H1 (cell line): ENCODE data around the gene HS3ST3B1. TPM values are rescaled to one million over a fixed set of nuclear protein-coding genes. Genes with fewer than 3 reads are reported as not detected.

Experiments used
- CTCF ChIA-PET: fragments of 300-600 bp; sonication (Branson Sonifier 250); formaldehyde crosslinking; loops from one replicate; lab custom pipeline; 2021; ENCODE audit not compliant: partially characterized antibody; lab: Charles Lee
- POLR2A ChIA-PET: fragments of 300-600 bp; sonication (Branson Sonifier 250); formaldehyde crosslinking; loops from one replicate; lab custom pipeline; 2021; ENCODE audit warnings: inconsistent platforms; ENCODE audit not compliant: partially characterized antibody; lab: Charles Lee
- DNase-seq, 2 experiments: peaks; one replicate each; pipeline versions ENCODE4 v3.0.0 to v3.0.0-alpha.2; 2010 to 2022; ENCODE audit warnings: low spot score in 2 of 2, low read depth in 1 of 2, mixed read lengths in 1 of 2
- FAIRE-seq: peaks from 2 replicates; lab custom pipeline; 2011; peaks lifted over from hg19 to GRCh38; lab: Jason Lieb, UNC
- H2AFZ ChIP-seq: 2 replicates; pipeline ENCODE4 v1.8.1; 2012; ENCODE audit warnings: low read length, inconsistent platforms
- H2AK5ac ChIP-seq: 2 replicates; pipeline ENCODE4 v1.6.1; 2013; ENCODE audit warnings: low read depth, low read length
- H2BK120ac ChIP-seq: replicated peaks from 2 replicates; pipeline ENCODE3; 2013; ENCODE audit warnings: low read depth, low read length, inconsistent platforms
- H2BK12ac ChIP-seq: 2 replicates; pipeline ENCODE4 v1.6.1; 2013; ENCODE audit warnings: low read depth, low read length
- H2BK15ac ChIP-seq: 2 replicates; pipeline ENCODE4 v1.6.1; 2013; ENCODE audit warnings: low read length
- H2BK20ac ChIP-seq: 2 replicates; pipeline ENCODE4 v1.6.1; 2013; ENCODE audit warnings: low read length
- H2BK5ac ChIP-seq: 2 replicates; pipeline ENCODE4 v1.6.1; 2013; ENCODE audit warnings: low read depth, low read length
- H3K14ac ChIP-seq: 2 replicates; pipeline ENCODE4 v1.6.1; 2013; ENCODE audit warnings: inconsistent platforms; ENCODE audit not compliant: insufficient read length
- H3K18ac ChIP-seq: 2 replicates; pipeline ENCODE4 v1.6.1; 2013; ENCODE audit warnings: low read length; ENCODE audit errors: extremely low read depth
- H3K23ac ChIP-seq: 2 replicates; pipeline ENCODE4 v1.6.1; 2013; ENCODE audit warnings: inconsistent platforms; ENCODE audit not compliant: insufficient read length
- H3K23me2 ChIP-seq: 2 replicates; pipeline ENCODE4 v1.6.1; 2013; ENCODE audit warnings: low read depth, low read length
- H3K27ac ChIP-seq: 2 replicates; pipeline ENCODE4 v1.6.1; 2011; ENCODE audit warnings: low read depth, low read length, inconsistent platforms
- H3K27me3 ChIP-seq, 4 experiments: replicated peaks in 1 of 4; 1 replicate in 1 of 4; 2 replicates in 3 of 4; pipeline versions ENCODE4 v1.6.1 to v1.8.1; 2011 to 2013; ENCODE audit warnings: low read length in 3 of 4, mild to moderate bottlenecking in 3 of 4, inconsistent platforms in 2 of 4, mixed read lengths in 2 of 4, moderate library complexity in 1 of 4; ENCODE audit not compliant: control insufficient read depth in 3 of 4, insufficient read depth in 3 of 4; ENCODE audit errors: extremely low read depth in 1 of 4
- H3K36me3 ChIP-seq, 4 experiments: 2 replicates each; pipeline versions ENCODE4 v1.6.1 to v1.8.1; 2011 to 2013; ENCODE audit warnings: mild to moderate bottlenecking in 4 of 4, low read length in 3 of 4, moderate library complexity in 2 of 4, control low read depth in 1 of 4, inconsistent platforms in 1 of 4; ENCODE audit not compliant: insufficient read depth in 4 of 4, control insufficient read depth in 2 of 4
- H3K4ac ChIP-seq: replicated peaks from 2 replicates; pipeline ENCODE3; 2013; ENCODE audit warnings: low read length, low read depth, mixed read lengths, inconsistent platforms; ENCODE audit not compliant: insufficient read length
- H3K4me1 ChIP-seq, 4 experiments: replicated peaks in 1 of 4; 1 replicate in 1 of 4; 2 replicates in 3 of 4; pipeline versions ENCODE4 v1.6.1 to v1.8.1; 2011 to 2013; ENCODE audit warnings: low read length in 3 of 4, inconsistent platforms in 2 of 4, mixed read lengths in 1 of 4; ENCODE audit not compliant: insufficient read depth in 4 of 4, control insufficient read depth in 3 of 4
- H3K4me2 ChIP-seq, 2 experiments: 2 replicates each; pipeline versions ENCODE4 v1.6.1 to v1.8.1; 2011 to 2013; ENCODE audit warnings: low read depth in 2 of 2, low read length in 2 of 2, control low read depth in 1 of 2, inconsistent platforms in 1 of 2, mild to moderate bottlenecking in 1 of 2; ENCODE audit not compliant: insufficient read depth in 1 of 2
- H3K4me3 ChIP-seq, 4 experiments: fragments of 200-600, 300-600 bp in 1 of 4; sonication (generic), shearing (Covaris generic), sonication (Bioruptor Twin) in 1 of 4; 2 replicates each; pipeline versions ENCODE4 v1.5.1 to v1.8.1; 2011 to 2016; ENCODE audit warnings: low read length in 4 of 4, low read depth in 3 of 4, control low read depth in 2 of 4, inconsistent platforms in 2 of 4, mild to moderate bottlenecking in 2 of 4, mixed read lengths in 1 of 4, moderate library complexity in 1 of 4; ENCODE audit not compliant: insufficient read depth in 2 of 4; ENCODE audit errors: extremely low read depth in 1 of 4
- H3K56ac ChIP-seq: replicated peaks from 2 replicates; pipeline ENCODE3; 2013; ENCODE audit warnings: low read depth, mild to moderate bottlenecking, mixed read lengths, low read length, inconsistent platforms; ENCODE audit not compliant: insufficient read length
- H3K79me1 ChIP-seq: 2 replicates; pipeline ENCODE4 v1.6.1; 2013; ENCODE audit warnings: low read depth, low read length, control low read depth
- H3K79me2 ChIP-seq, 2 experiments: 2 replicates each; pipeline versions ENCODE4 v1.6.1 to v1.8.1; 2012 to 2013; ENCODE audit warnings: low read length in 2 of 2, mild to moderate bottlenecking in 2 of 2, inconsistent platforms in 1 of 2; ENCODE audit not compliant: insufficient read depth in 2 of 2, control insufficient read depth in 1 of 2
- H3K9ac ChIP-seq, 4 experiments: replicated peaks in 1 of 4; 1 replicate in 1 of 4; 2 replicates in 3 of 4; pipeline versions ENCODE4 v1.6.1 to v1.8.1; 2011 to 2013; ENCODE audit warnings: low read depth in 3 of 4, low read length in 3 of 4, control low read depth in 2 of 4, mild to moderate bottlenecking in 2 of 4, moderate library complexity in 2 of 4, inconsistent platforms in 1 of 4; ENCODE audit errors: extremely low read depth in 1 of 4
- H3K9me3 ChIP-seq, 2 experiments: 2 replicates each; pipeline versions ENCODE4 v1.6.1 to v1.8.1; 2012 to 2013; ENCODE audit warnings: mild to moderate bottlenecking in 2 of 2, moderate library complexity in 2 of 2, control low read depth in 1 of 2, inconsistent platforms in 1 of 2, low read depth in 1 of 2, low read length in 1 of 2, mixed read lengths in 1 of 2; ENCODE audit not compliant: insufficient read depth in 2 of 2
- H4K20me1 ChIP-seq, 2 experiments: replicated peaks in 1 of 2; 2 replicates each; pipeline versions ENCODE3 to v1.8.1; 2011 to 2013; ENCODE audit warnings: inconsistent platforms in 2 of 2, low read length in 2 of 2, mild to moderate bottlenecking in 1 of 2; ENCODE audit not compliant: insufficient read depth in 2 of 2, control insufficient read depth in 1 of 2
- H4K5ac ChIP-seq: 2 replicates; pipeline ENCODE4 v1.6.1; 2013; ENCODE audit warnings: low read length, low read depth, mixed read lengths, inconsistent platforms; ENCODE audit not compliant: insufficient read length
- H4K8ac ChIP-seq: 2 replicates; pipeline ENCODE4 v1.8.0; 2013; ENCODE audit warnings: mild to moderate bottlenecking, moderate library complexity, low read length, inconsistent platforms; ENCODE audit not compliant: insufficient read depth; ENCODE audit errors: extremely low read depth
- H4K91ac ChIP-seq: replicated peaks from 2 replicates; pipeline ENCODE3; 2013; ENCODE audit warnings: low read length, mixed read lengths, inconsistent platforms; ENCODE audit not compliant: insufficient read length
- ASH2L ChIP-seq: fragments of 200-600, 300-600 bp; sonication (generic); IDR thresholded peaks from one replicate; pipeline ENCODE4 v1.7.1; 2017; ENCODE audit warnings: low read length
- BACH1 ChIP-seq: IDR thresholded peaks from 2 replicates; pipeline ENCODE4 v1.6.1; 2012; ENCODE audit warnings: low read length, improper control_type of control experiment
- BRCA1 ChIP-seq: IDR thresholded peaks from 2 replicates; pipeline ENCODE4 v1.6.1; 2012; ENCODE audit warnings: low read depth, low read length, improper control_type of control experiment
- E2F6 ChIP-seq: IDR thresholded peaks from 2 replicates; pipeline ENCODE4 v1.6.1; 2012; ENCODE audit warnings: inconsistent platforms
- EP300 ChIP-seq, 2 experiments: IDR thresholded peaks; 1 replicate in 1 of 2; 2 replicates in 1 of 2; pipeline ENCODE4 v1.6.1; 2011 to 2012; ENCODE audit warnings: low read depth in 2 of 2, low read length in 2 of 2, mild to moderate bottlenecking in 2 of 2, borderline replicate concordance in 1 of 2, inconsistent platforms in 1 of 2, moderate library complexity in 1 of 2
- GTF2F1 ChIP-seq: IDR thresholded peaks from 2 replicates; pipeline ENCODE4 v1.6.1; 2012; ENCODE audit warnings: low read depth, low read length, improper control_type of control experiment, borderline replicate concordance
- KDM1A ChIP-seq: fragments of 200-600, 300-600 bp; sonication (generic); IDR thresholded peaks from 2 replicates; pipeline ENCODE4 v1.7.1; 2016; ENCODE audit warnings: mild to moderate bottlenecking, low read length, borderline replicate concordance
- KDM4A ChIP-seq: IDR thresholded peaks from one replicate; pipeline ENCODE4 v1.7.1; 2012; ENCODE audit warnings: low read depth, mild to moderate bottlenecking, moderate library complexity, low read length, inconsistent platforms; ENCODE audit not compliant: severe bottlenecking
- MAFK ChIP-seq: IDR thresholded peaks from 2 replicates; pipeline ENCODE4 v1.6.1; 2012; ENCODE audit warnings: low read depth, mild to moderate bottlenecking, improper control_type of control experiment, low read length
- POU5F1 ChIP-seq: IDR thresholded peaks from 2 replicates; pipeline ENCODE4 v1.6.1; 2011; ENCODE audit warnings: low read depth, mild to moderate bottlenecking, low read length, moderate library complexity
- SUZ12 ChIP-seq: fragments of 200-600 bp; sonication (generic); IDR thresholded peaks from 2 replicates; pipeline ENCODE4 v1.6.1; 2012; ENCODE audit warnings: mild to moderate bottlenecking, inconsistent platforms, low read length, moderate library complexity, mixed read lengths
- TAF1 ChIP-seq: IDR thresholded peaks from 2 replicates; pipeline ENCODE4 v1.6.1; 2011; ENCODE audit warnings: mild to moderate bottlenecking, low read depth, low read length
- TAF7 ChIP-seq: optimal IDR thresholded peaks from 2 replicates; pipeline ENCODE3; 2011; ENCODE audit warnings: low read depth, mild to moderate bottlenecking, inconsistent platforms, low read length, moderate library complexity, borderline replicate concordance
- WGBS, 2 experiments: shearing (Covaris generic) in 1 of 2; methylation state at CpG; one replicate each; pipeline versions ENCODE4 v1.1.6 to v1.1.7; 2013 to 2015; ENCODE audit warnings: low lambda C conversion rate in 2 of 2, mixed read lengths in 2 of 2, inconsistent platforms in 1 of 2, low coverage in 1 of 2, missing lambda C conversion rate in 1 of 2; ENCODE audit not compliant: insufficient replicate concordance in 2 of 2, insufficient coverage in 1 of 2, insufficient read length in 1 of 2; ENCODE audit errors: extremely low coverage in 1 of 2, missing lambda C conversion rate in 1 of 2; 5-methylcytosine and 5-hydroxymethylcytosine counted together
- polyA plus RNA-seq, 7 experiments: library from polyadenylated mRNA; depleted of rRNA in 3 of 7; stranded (reverse) in 5 of 7; unstranded in 2 of 7; fragments of >200 nt in 5 of 7; fragments of 200-250 nt in 2 of 7; gene quantifications; 1 replicate in 5 of 7; 2 replicates in 1 of 7; 4 replicates in 1 of 7; pipeline versions ENCODE4 v1.2.1 to v1.2.3, GENCODE V29; 2011 to 2013; ENCODE audit warnings: missing spikeins in 2 of 7, mixed read lengths in 2 of 7
- total RNA-seq: library from RNA; stranded (reverse); fragmentation: NEBNext Ultra II Directional; extraction: Animal tissue kit (Norgen Biotek cat#: 25700); gene quantifications from 2 replicates; pipeline ENCODE4 v1.2.1, GENCODE V29; 2021

The HS3ST3B1 gene
- total and polyA plus RNA-seq, 2 of the 8 experiments (the other 6 are each of a cell fraction or from before 2014, with no cell fraction given), result 4.7 to 14.4 TPM

GRCh38 chr17:14311186-14311705 is 10.4 kb downstream of the HS3ST3B1 start:
- ChIA-PET POLR2A (no interaction called here), CTCF (no interaction called here)
- Histone ChIP-seq H3K9ac (no peak overlapping the region), H2AK5ac (peak overlapping the region; percentile 86; the same call in 1 of the 2 replicates), H3K4me1 (peaks cover 9 to 33% (median 20%) of the 10 kb centered on the region in 4 experiments), H4K8ac (no peak overlapping the region), H3K14ac (no peak overlapping the region), H3K79me1 (peaks cover 5% of the 10 kb centered on the region; the same call in 1 of the 2 replicates), H3K27ac (no peak overlapping the region), H3K18ac (no peak overlapping the region), H2BK120ac (no peak overlapping the region), H2BK15ac (0 out of 2 replicates have a peak overlapping the region, but pooled peaks have one; percentile 23), H3K4ac (peak overlapping the region; percentile 62), H3K4me2 (peak overlapping the region in 1 of 2 experiments; percentile 99; a peak in 1 of 4 replicates), H3K23ac (no peak overlapping the region), H3K56ac (no peak overlapping the region), H3K4me3 (no peak overlapping the region), H3K36me3 (no peaks in the 10 kb centered on the region), H2AFZ (no peak overlapping the region), H4K20me1 (no peaks in the 10 kb centered on the region), H2BK12ac (peak overlapping the region; percentile 30; the same call in 1 of the 2 replicates), H2BK20ac (peak overlapping the region; percentile 7; the same call in 1 of the 2 replicates), H4K91ac (peak overlapping the region; percentile 45), H3K23me2 (peaks cover 15% of the 10 kb centered on the region), H4K5ac (no peak overlapping the region), H2BK5ac (no peak overlapping the region), H3K79me2 (peaks cover 0 to 68% of the 10 kb centered on the region in 2 experiments; a peak in 2 of 4 replicates), H3K9me3 (no peaks in the 10 kb centered on the region), H3K27me3 (no peaks in the 10 kb centered on the region; a peak in 1 of 7 replicates)
- no peak for FAIRE-seq
- 86% methylated on average over 10 of the region's 10 CpGs; no CpG with 5 or more reads in 1 of the 2 experiments for WGBS, 2 experiments
- DNase-seq, result no peak
- TF ChIP-seq KDM1A (no peak), E2F6 (no peak), BACH1 (no peak), SUZ12 (no peak), BRCA1 (no peak), ASH2L (no peak), EP300 (IDR thresholded peaks at IDR 0.05; ENCODE audit: borderline replicate concordance in 1 of 2, low read depth in 2 of 2, low read length in 2 of 2) (no peak), TAF7 (no peak), MAFK (no peak), POU5F1 (no peak), TAF1 (no peak), GTF2F1 (no peak), KDM4A (no peak)
